ENCODE results near the gene LSR. TPM values are rescaled to one million over a fixed set of nuclear protein-coding genes. Genes with fewer than 3 reads are reported as not detected.
A peak's percentile ranks its signal among the peaks of the same experiment; 100 is the strongest.

Gene LSR
- total RNA-seq, 2 experiments from 2014 or later = 20.0 to 20.6 TPM

DNA sequence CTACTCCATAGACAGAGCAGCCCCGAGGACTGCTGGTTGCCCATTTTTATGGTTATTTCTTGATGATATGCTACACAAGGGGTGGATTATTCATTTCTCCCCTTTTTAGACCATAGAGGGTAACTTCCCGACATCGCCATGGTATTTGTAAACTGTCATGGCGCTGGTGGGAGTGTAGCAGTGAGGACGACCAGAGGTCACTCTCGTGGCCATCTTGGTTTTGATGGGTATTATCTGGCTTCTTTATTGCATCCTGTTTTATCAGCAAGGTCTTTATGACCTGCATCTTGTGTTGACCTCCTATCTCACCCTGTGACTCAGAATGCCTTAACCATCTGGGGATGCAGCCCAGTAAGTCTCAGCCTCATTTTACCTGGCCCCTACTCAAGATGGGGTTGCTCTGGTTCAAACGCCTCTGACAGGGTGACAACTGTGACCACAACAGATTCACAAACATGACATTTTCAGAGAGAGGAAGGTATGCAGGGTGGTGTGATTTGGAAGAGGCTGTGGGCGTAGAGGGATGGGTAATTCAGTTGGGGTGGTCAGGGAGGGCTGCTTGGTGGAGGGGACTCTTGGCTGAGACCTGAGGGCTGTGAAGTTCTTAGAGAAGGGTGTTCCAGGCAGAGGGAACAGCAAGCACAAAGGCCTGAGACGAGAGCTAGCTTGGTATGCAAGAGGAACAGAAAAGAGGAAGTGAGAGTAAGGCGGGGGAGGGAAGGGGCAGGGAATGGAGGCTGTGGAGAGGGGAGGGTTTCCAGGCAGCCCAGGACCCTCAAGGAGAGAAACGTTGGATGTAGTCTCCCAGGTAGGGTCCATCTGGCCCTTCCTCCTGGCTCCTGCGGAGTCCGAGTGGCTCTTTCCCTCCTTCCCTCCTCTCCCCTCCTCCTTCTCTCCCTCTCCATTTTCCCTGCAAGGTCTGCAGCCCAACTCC lies 43.7 kb upstream of the LSR start:
- ATAC-seq = peak; percentile 52
- Mint-ChIP-seq H3K9me3 (peaks cover 5% of the 10 kb centered on the region), H3K27me3 (no peaks in the 10 kb centered on the region), H3K4me1 (ENCODE audit: low read depth) (peaks cover 78% of the 10 kb centered on the region), H3K27ac (peak overlapping the region; percentile 94), H3K36me3 (ENCODE audit: low read depth) (peaks cover 9% of the 10 kb centered on the region), H3K4me3 (peak overlapping the region; percentile 3)
- CTCF ChIA-PET = interaction anchor here (1.1 to 2.9 kb wide), 2 partner anchors 51 to 64 kb away, joined by 4 to 9 read pairs; partner anchors contain the start of gene FXYD5
- intact Hi-C loops (cut with micrococcal nuclease) = no loop called here
- TF ChIP-seq, protein P1, sequence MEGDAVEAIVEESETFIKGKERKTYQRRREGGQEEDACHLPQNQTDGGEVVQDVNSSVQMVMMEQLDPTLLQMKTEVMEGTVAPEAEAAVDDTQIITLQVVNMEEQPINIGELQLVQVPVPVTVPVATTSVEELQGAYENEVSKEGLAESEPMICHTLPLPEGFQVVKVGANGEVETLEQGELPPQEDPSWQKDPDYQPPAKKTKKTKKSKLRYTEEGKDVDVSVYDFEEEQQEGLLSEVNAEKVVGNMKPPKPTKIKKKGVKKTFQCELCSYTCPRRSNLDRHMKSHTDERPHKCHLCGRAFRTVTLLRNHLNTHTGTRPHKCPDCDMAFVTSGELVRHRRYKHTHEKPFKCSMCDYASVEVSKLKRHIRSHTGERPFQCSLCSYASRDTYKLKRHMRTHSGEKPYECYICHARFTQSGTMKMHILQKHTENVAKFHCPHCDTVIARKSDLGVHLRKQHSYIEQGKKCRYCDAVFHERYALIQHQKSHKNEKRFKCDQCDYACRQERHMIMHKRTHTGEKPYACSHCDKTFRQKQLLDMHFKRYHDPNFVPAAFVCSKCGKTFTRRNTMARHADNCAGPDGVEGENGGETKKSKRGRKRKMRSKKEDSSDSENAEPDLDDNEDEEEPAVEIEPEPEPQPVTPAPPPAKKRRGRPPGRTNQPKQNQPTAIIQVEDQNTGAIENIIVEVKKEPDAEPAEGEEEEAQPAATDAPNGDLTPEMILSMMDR (IDR thresholded peaks at IDR 0.05) = no peak
- peak; percentile 62 for DNase-seq
- POLR2A ChIA-PET = interaction anchor here (0.8 to 2.5 kb wide), 4 partner anchors 9 to 51 kb away, joined by 3 to 11 read pairs (median 4); partner anchors contain the start of gene FXYD5

DNA sequence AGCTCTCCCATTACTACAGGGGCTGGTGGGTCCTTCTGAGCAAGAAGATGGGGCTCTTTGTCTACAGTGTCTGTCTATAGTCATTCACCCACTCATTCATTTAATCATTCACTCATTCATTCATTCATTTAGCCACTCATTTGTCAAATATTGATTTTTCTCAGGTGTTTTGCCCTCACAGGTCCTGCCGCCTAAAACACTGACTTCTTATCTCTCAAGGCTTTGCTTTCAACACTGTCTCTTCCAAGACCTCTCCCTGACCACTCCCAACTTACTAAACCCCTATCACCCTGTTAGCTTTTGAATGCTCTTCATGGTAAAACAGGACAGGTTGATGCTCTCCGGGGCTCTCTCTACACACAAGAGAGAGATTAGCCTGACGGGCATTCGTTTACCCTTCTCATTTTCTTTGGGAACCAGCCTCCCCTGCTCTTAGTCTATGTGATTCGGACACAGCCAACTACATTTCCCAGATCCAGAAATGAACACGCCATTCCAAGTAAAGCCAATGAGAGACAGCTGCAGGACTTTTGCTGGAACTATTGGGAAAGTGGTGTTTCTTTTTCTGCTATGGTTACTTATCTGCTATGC lies 43.0 kb upstream of the LSR start:
- ChIA-PET CTCF (interaction anchor here (0.9 to 2.9 kb wide), 3 partner anchors 45 to 64 kb away, joined by 3 to 9 read pairs (median 4); partner anchors contain the start of gene FXYD5), POLR2A (interaction anchor here (0.7 to 2.5 kb wide), 8 partner anchors 9 to 90 kb away, joined by 3 to 11 read pairs (median 3); partner anchors contain the start of gene FXYD5)
- Mint-ChIP-seq H3K9me3 (peaks cover 5% of the 10 kb centered on the region), H3K27me3 (no peaks in the 10 kb centered on the region), H3K27ac (peak overlapping the region; percentile 94), H3K4me3 (peak overlapping the region; percentile 17), H3K4me1 (ENCODE audit: low read depth) (peaks cover 78% of the 10 kb centered on the region), H3K36me3 (ENCODE audit: low read depth) (peaks cover 9% of the 10 kb centered on the region)
- TF ChIP-seq, protein P1 (IDR thresholded peaks at IDR 0.05) = no peak
- no peak for ATAC-seq
- no peak for DNase-seq
- intact Hi-C loops (cut with micrococcal nuclease) = no loop called here

DNA sequence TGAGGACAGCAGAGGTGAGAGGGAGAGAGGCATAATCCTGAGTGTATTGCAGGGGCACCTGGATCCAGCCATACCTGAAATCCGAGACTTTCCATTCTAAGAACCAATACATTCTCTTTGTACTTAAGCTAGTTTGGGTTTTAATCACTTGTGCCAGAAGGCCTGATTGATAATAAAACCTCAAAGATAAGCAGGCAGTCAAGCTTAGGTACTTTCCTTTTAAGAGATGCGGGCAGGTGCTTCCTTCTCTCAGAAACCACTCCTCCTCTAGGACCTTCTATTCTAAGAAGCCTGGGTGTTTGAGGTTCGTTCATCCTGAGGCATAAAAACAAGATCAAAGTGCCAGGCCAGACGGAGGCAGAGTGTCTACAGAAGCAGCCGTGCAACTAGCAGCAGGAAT lies 42.4 kb upstream of the LSR start:
- Mint-ChIP-seq H3K9me3 (peaks cover 5% of the 10 kb centered on the region), H3K4me3 (peak overlapping the region; percentile 17), H3K27ac (peak overlapping the region; percentile 94), H3K4me1 (ENCODE audit: low read depth) (peaks cover 75% of the 10 kb centered on the region), H3K27me3 (no peaks in the 10 kb centered on the region), H3K36me3 (ENCODE audit: low read depth) (peaks cover 9% of the 10 kb centered on the region)
- ATAC-seq (peak; percentile 48), DNase-seq (peak; percentile 71)
- intact Hi-C loops (cut with micrococcal nuclease) = no loop called here
- ChIA-PET CTCF (interaction anchor here (0.7 to 2.9 kb wide), 4 partner anchors 45 to 162 kb away, joined by 3 to 9 read pairs (median 4); partner anchors contain the start of gene FXYD5), POLR2A (interaction anchor here (0.7 to 2.5 kb wide), 7 partner anchors 8 to 89 kb away, joined by 3 to 11 read pairs (median 3); partner anchors contain the start of gene FXYD5)
- TF ChIP-seq, protein P1 (IDR thresholded peaks at IDR 0.05) = no peak

DNA sequence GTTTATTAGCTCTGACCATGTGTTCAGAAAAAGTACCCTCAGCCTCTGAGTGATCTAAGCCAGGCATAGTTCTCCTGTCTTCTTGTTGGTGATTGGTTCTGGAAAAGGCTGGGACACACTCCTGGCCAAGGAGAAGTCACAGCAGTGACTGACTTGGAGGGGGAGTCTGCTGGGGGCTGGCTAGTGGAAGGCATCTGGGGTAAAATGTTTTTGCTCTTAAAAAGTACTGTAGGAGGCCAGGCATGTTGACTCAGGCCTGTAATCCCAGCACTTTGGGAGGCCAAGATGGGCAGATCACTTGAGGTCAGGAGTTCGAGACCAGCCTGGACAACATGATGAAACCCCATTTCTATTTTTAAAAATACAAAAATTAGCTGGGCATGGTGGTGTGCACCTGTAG lies 41.9 kb upstream of the LSR start:
- intact Hi-C loops (cut with micrococcal nuclease) = no loop called here
- POLR2A ChIA-PET = interaction anchor here (1.0 to 2.5 kb wide), 4 partner anchors 12 to 53 kb away, joined by 3 to 11 read pairs (median 4); partner anchors contain the start of gene FXYD5
- peak overlapping the region; percentile 94 for H3K27ac Mint-ChIP-seq
- CTCF ChIA-PET = interaction anchor here (0.7 to 2.9 kb wide), 3 partner anchors 44 to 162 kb away, joined by 3 to 9 read pairs (median 3); partner anchors contain the start of gene FXYD5
- peaks cover 5% of the 10 kb centered on the region for H3K9me3 Mint-ChIP-seq
- H3K4me3 Mint-ChIP-seq = peak overlapping the region; percentile 17
- no peaks in the 10 kb centered on the region for H3K27me3 Mint-ChIP-seq
- peaks cover 9% of the 10 kb centered on the region for H3K36me3 Mint-ChIP-seq (ENCODE audit: low read depth)
- TF ChIP-seq, protein P1 (IDR thresholded peaks at IDR 0.05) = no peak
- ATAC-seq (no peak), DNase-seq (peak; percentile 25)
- H3K4me1 Mint-ChIP-seq (ENCODE audit: low read depth) = peaks cover 76% of the 10 kb centered on the region
